Tibial nerve (tissue), 3 donors: Measurements from ENCODE around the gene CYBRD1.

ENCODE experiments used
- CTCF ChIP-seq, 5 experiments: fragments of 200-600 bp in 3 of 5; fragments of 450-650 bp in 2 of 5; sonication (generic) in 3 of 5; IDR thresholded peaks; one replicate each; pipeline ENCODE4 v1.5.1; 2016 to 2019; ENCODE audit warnings: antibody characterized with exemption in 5 of 5, mild to moderate bottlenecking in 3 of 5, moderate library complexity in 2 of 5
- POLR2A ChIP-seq, 2 donors: fragments of 450-650 bp; IDR thresholded peaks; one replicate each; pipeline ENCODE4 v1.6.1; 2017; ENCODE audit warnings: antibody characterized with exemption in 2 of 2, mild to moderate bottlenecking in 2 of 2, moderate library complexity in 2 of 2

GRCh38 chr2:171563301-171563700 lies 41.0 kb downstream of the CYBRD1 start:
- no peak for TF ChIP-seq POLR2A (IDR thresholded peaks at IDR 0.05)
- TF ChIP-seq CTCF (IDR thresholded peaks at IDR 0.05) = no peak
